Mesenchymal stem cell (in vitro differentiated cells and primary cell): ENCODE data around the gene NCCRP1.

Experiments
- DNase-seq: peaks from one replicate; pipeline ENCODE4 v3.0.0-alpha.2; 2013
- H2AFZ ChIP-seq: one replicate; pipeline ENCODE4 v1.6.1; 2013; ENCODE audit warnings: low read depth, mild to moderate bottlenecking, control low read depth, inconsistent platforms, low read length, moderate library complexity
- H2AK5ac ChIP-seq: 2 replicates; pipeline ENCODE4 v1.6.1; 2013; ENCODE audit warnings: low read length, moderate library complexity, mild to moderate bottlenecking, inconsistent platforms; ENCODE audit not compliant: severe bottlenecking
- H2BK120ac ChIP-seq: one replicate; pipeline ENCODE4 v1.6.1; 2013; ENCODE audit warnings: low read depth, mild to moderate bottlenecking, inconsistent platforms, low read length, moderate library complexity
- H2BK12ac ChIP-seq, 2 experiments: one replicate each; pipeline ENCODE4 v1.6.1; 2013; ENCODE audit warnings: inconsistent platforms in 2 of 2, low read length in 2 of 2, mild to moderate bottlenecking in 2 of 2, moderate library complexity in 2 of 2, control low read depth in 1 of 2
- H2BK15ac ChIP-seq: one replicate; pipeline ENCODE4 v1.6.1; 2013; ENCODE audit warnings: mild to moderate bottlenecking, low read depth, inconsistent platforms; ENCODE audit not compliant: poor library complexity, severe bottlenecking
- H2BK5ac ChIP-seq: 2 replicates; pipeline ENCODE4 v1.6.1; 2013; ENCODE audit warnings: low read depth, mild to moderate bottlenecking, low read length, control low read depth, inconsistent platforms; ENCODE audit not compliant: poor library complexity, severe bottlenecking
- H3K14ac ChIP-seq, 2 experiments: one replicate each; pipeline ENCODE4 v1.6.1; 2013; ENCODE audit warnings: inconsistent platforms in 2 of 2, low read length in 2 of 2, control low read depth in 1 of 2, mild to moderate bottlenecking in 1 of 2, moderate library complexity in 1 of 2
- H3K18ac ChIP-seq, 2 experiments: one replicate each; pipeline ENCODE4 v1.6.1; 2013; ENCODE audit warnings: inconsistent platforms in 2 of 2, low read length in 2 of 2, control low read depth in 1 of 2, low read depth in 1 of 2, mild to moderate bottlenecking in 1 of 2
- H3K23ac ChIP-seq, 2 experiments: one replicate each; pipeline ENCODE4 v1.6.1; 2013; ENCODE audit warnings: inconsistent platforms in 2 of 2, low read length in 2 of 2, mild to moderate bottlenecking in 2 of 2, moderate library complexity in 2 of 2, control low read depth in 1 of 2
- H3K27ac ChIP-seq: 2 replicates; pipeline ENCODE4 v1.5.1; 2013; ENCODE audit warnings: mild to moderate bottlenecking, moderate library complexity, low read length, control low read depth, inconsistent platforms; ENCODE audit not compliant: poor library complexity, severe bottlenecking
- H3K27me3 ChIP-seq, 2 experiments: 2 replicates each; pipeline versions ENCODE4 v1.6.1 to v1.7.0; 2013; ENCODE audit warnings: low read length in 2 of 2, mild to moderate bottlenecking in 2 of 2, moderate library complexity in 2 of 2, control low read depth in 1 of 2, inconsistent platforms in 1 of 2; ENCODE audit not compliant: control insufficient read depth in 1 of 2, insufficient read depth in 1 of 2
- H3K36me3 ChIP-seq, 2 experiments: 2 replicates each; pipeline versions ENCODE4 v1.6.1 to v1.7.0; 2013; ENCODE audit warnings: low read length in 2 of 2, control low read depth in 1 of 2, inconsistent platforms in 1 of 2, low read depth in 1 of 2, mild to moderate bottlenecking in 1 of 2; ENCODE audit not compliant: insufficient read depth in 2 of 2, control insufficient read depth in 1 of 2
- H3K4ac ChIP-seq, 2 experiments: one replicate each; pipeline ENCODE4 v1.6.1; 2013; ENCODE audit warnings: inconsistent platforms in 2 of 2, low read length in 2 of 2, mild to moderate bottlenecking in 2 of 2, moderate library complexity in 2 of 2, control low read depth in 1 of 2, low read depth in 1 of 2
- H3K4me1 ChIP-seq: 2 replicates; pipeline ENCODE4 v1.6.1; 2013; ENCODE audit warnings: low read depth, low read length, control low read depth; ENCODE audit not compliant: control insufficient read depth, insufficient read depth
- H3K4me2 ChIP-seq: 2 replicates; pipeline ENCODE4 v1.6.1; 2013; ENCODE audit warnings: low read length, mild to moderate bottlenecking, inconsistent platforms; ENCODE audit not compliant: poor library complexity, severe bottlenecking
- H3K4me3 ChIP-seq, 2 experiments: 2 replicates each; pipeline versions ENCODE4 v1.5.1 to v1.7.0; 2013; ENCODE audit warnings: low read length in 2 of 2, mild to moderate bottlenecking in 2 of 2, control low read depth in 1 of 2, low read depth in 1 of 2; ENCODE audit not compliant: insufficient read depth in 1 of 2
- H3K79me1 ChIP-seq: replicated peaks from 2 replicates; pipeline ENCODE4 v1.6.1; 2013; ENCODE audit warnings: mild to moderate bottlenecking, control low read depth, low read length, inconsistent platforms; ENCODE audit not compliant: poor library complexity, severe bottlenecking
- H3K9ac ChIP-seq: 2 replicates; pipeline ENCODE4 v1.7.0; 2013; ENCODE audit warnings: mild to moderate bottlenecking, low read length, moderate library complexity
- H3K9me3 ChIP-seq: 2 replicates; pipeline ENCODE4 v1.7.0; 2013; ENCODE audit warnings: mild to moderate bottlenecking, low read length; ENCODE audit not compliant: control insufficient read depth
- H4K8ac ChIP-seq: one replicate; pipeline ENCODE4 v1.6.1; 2013; ENCODE audit warnings: inconsistent platforms, mild to moderate bottlenecking, low read length, moderate library complexity
- H4K91ac ChIP-seq: one replicate; pipeline ENCODE4 v1.6.1; 2013; ENCODE audit warnings: mild to moderate bottlenecking, low read length, inconsistent platforms
- WGBS: methylation state at CpG from one replicate; pipeline ENCODE4 v1.1.7; 2013; ENCODE audit warnings: mixed read lengths; 5-methylcytosine and 5-hydroxymethylcytosine counted together

NCCRP1 gene

DNA sequence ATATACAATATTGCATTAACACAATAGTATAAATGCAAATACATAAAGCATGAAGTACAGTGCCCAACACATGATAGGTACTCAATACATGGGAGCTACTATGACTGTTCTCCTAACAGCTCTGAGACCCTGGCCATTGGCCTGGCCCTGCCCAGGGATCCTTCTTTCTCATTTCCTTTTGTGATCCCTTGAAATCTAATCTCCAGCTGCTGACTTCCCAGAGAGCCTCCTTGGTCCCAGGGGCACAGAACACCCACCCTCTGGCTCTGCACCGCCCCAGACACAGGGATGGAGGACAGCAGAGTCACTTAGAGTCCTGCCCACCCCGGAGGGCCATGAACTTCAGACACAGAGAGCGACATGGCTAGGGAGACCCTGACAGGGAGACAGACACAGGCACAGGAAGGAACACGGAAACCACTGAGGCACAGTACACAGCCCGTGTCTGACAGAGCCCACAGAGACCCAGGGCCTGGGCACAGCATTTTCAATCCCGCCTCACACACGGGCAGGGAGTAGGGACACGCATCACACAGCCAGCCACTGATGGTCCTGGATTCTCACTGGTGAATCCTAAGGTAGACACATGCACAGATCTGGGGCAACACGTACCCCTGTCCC is 11.5 kb downstream of the NCCRP1 start:
- Histone ChIP-seq H2BK120ac (no peak overlapping the region), H3K9ac (no peak overlapping the region), H3K23ac (peak overlapping the region in 1 of 2 experiments; percentile 94), H2BK12ac (no peak overlapping the region), H4K91ac (no peak overlapping the region), H3K36me3 (no peaks in the 10 kb centered on the region), H3K14ac (no peak overlapping the region), H3K4ac (no peak overlapping the region), H2BK5ac (no peak overlapping the region), H3K79me1 (no peaks in the 10 kb centered on the region), H3K4me2 (no peak overlapping the region), H2AFZ (no peak overlapping the region), H3K9me3 (no peaks in the 10 kb centered on the region), H4K8ac (no peak overlapping the region), H3K18ac (no peak overlapping the region), H3K4me3 (no peak overlapping the region), H2AK5ac (no peak overlapping the region), H3K27me3 (peaks cover 37 to 50% of the 10 kb centered on the region in 2 experiments), H3K27ac (no peak overlapping the region), H3K4me1 (peaks cover 1% of the 10 kb centered on the region), H2BK15ac (no peak overlapping the region)
- WGBS, result 80% methylated on average over 9 of the region's 9 CpGs
- DNase-seq, result no peak

- 91% methylated on average over 6 of the region's 7 CpGs for WGBS
Observed at GRCh38 chr19:39209196-39209595, 12.4 kb downstream of the NCCRP1 start.

DNA sequence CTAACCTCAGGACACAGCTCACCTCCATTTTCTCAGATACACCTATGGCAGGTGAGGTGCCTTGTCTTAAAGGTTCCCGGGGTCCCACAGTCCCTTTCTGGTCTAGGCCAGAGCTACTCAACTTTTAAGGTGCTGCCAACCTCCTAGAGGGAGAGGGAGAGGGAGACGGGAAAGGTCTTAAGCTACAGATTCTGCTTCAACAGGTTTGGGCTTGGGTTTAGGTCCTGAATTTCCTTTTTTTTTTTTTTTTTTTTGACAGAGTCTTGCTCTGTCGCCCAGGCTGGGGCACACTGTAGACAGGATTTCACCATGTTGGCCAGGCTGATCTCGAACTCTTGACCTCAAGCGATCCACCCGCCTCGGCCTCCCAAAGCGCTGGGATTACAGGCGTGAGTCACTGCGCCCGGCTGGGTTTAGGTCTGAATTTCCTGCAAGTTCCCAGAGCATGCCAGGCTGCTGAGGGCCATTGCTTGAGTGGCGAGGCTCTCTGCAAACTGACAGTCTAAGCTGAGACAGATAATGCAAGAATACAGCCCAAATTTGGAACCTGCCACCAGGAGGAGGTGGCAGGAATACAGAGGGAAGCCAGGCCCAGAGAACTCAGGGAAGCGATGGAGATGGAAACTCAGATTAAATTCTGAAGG is 15.1 kb downstream of the NCCRP1 start:
- H3K36me3 ChIP-seq, result no peaks in the 10 kb centered on the region
- no peak overlapping the region for H3K4ac ChIP-seq
- H2BK15ac ChIP-seq, result no peak overlapping the region
- H2AFZ ChIP-seq, result no peak overlapping the region
- H2BK12ac ChIP-seq, result no peak overlapping the region
- H4K8ac ChIP-seq, result no peak overlapping the region
- H4K91ac ChIP-seq, result no peak overlapping the region
- peaks cover 1% of the 10 kb centered on the region for H3K4me1 ChIP-seq
- H2AK5ac ChIP-seq, result no peak overlapping the region
- H3K14ac ChIP-seq, result no peak overlapping the region
- no peak overlapping the region for H2BK120ac ChIP-seq
- H2BK5ac ChIP-seq, result no peak overlapping the region
- 70% methylated on average over 13 of the region's 13 CpGs for WGBS
- H3K9ac ChIP-seq, result no peak overlapping the region
- no peak overlapping the region for H3K18ac ChIP-seq
- no peak overlapping the region for H3K4me2 ChIP-seq
- no peak for DNase-seq
- H3K9me3 ChIP-seq, result peaks cover 4% of the 10 kb centered on the region
- H3K4me3 ChIP-seq, result no peak overlapping the region
- H3K23ac ChIP-seq, result no peak overlapping the region
- peaks cover 21 to 33% of the 10 kb centered on the region in 2 experiments for H3K27me3 ChIP-seq
- H3K79me1 ChIP-seq, result no peaks in the 10 kb centered on the region
- no peak overlapping the region for H3K27ac ChIP-seq

More at GRCh38 chr19:39209196-39209595, 12.4 kb downstream of the NCCRP1 start:
- no peak overlapping the region for H3K4ac ChIP-seq
- no peak overlapping the region for H3K18ac ChIP-seq
- no peak overlapping the region for H2AK5ac ChIP-seq
- no peaks in the 10 kb centered on the region for H3K36me3 ChIP-seq
- H2BK15ac ChIP-seq, result no peak overlapping the region
- H3K4me3 ChIP-seq, result no peak overlapping the region
- H4K91ac ChIP-seq, result no peak overlapping the region
- no peaks in the 10 kb centered on the region for H3K79me1 ChIP-seq
- H3K4me1 ChIP-seq, result peaks cover 1% of the 10 kb centered on the region
- no peak overlapping the region for H3K9ac ChIP-seq
- H3K9me3 ChIP-seq, result no peaks in the 10 kb centered on the region
- DNase-seq, result no peak
- no peak overlapping the region for H3K23ac ChIP-seq
- no peak overlapping the region for H2BK12ac ChIP-seq
- no peak overlapping the region for H2BK120ac ChIP-seq
- H3K27me3 ChIP-seq, result peaks cover 30 to 40% of the 10 kb centered on the region in 2 experiments
- no peak overlapping the region for H4K8ac ChIP-seq
- no peak overlapping the region for H2AFZ ChIP-seq
- no peak overlapping the region for H3K27ac ChIP-seq
- no peak overlapping the region for H3K4me2 ChIP-seq
- no peak overlapping the region for H2BK5ac ChIP-seq
- H3K14ac ChIP-seq, result no peak overlapping the region

DNA sequence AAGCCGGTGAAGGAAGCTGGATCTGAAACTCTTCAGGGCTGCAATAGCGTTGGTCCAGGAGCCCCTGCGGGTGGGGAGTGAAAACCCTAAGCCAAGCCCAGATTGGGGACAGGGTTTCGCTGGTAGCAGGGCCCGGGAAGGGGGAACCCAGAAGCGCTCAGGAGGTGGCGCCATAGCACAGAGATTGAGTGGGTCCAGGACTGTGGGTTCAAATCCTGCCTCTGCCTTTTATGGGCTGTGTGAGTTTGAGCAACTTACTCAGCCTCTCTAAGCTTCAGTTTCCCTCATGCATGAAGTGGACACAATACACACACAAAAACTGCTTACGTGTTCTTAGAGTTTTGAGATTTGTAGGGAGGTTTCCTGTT is 15.6 kb downstream of the NCCRP1 start:
- WGBS, result 28% methylated on average over 6 of the region's 8 CpGs
- Histone ChIP-seq H3K36me3 (no peaks in the 10 kb centered on the region), H3K9me3 (peaks cover 9% of the 10 kb centered on the region), H2BK120ac (no peak overlapping the region), H3K4me3 (no peak overlapping the region), H3K14ac (no peak overlapping the region), H3K79me1 (no peaks in the 10 kb centered on the region), H3K18ac (no peak overlapping the region), H2BK15ac (no peak overlapping the region), H2AK5ac (no peak overlapping the region), H2BK5ac (no peak overlapping the region), H3K4me2 (no peak overlapping the region), H3K9ac (no peak overlapping the region), H4K91ac (no peak overlapping the region), H3K4ac (no peak overlapping the region), H3K27me3 (peaks cover 17 to 28% of the 10 kb centered on the region in 2 experiments), H3K27ac (no peak overlapping the region), H2AFZ (no peak overlapping the region), H3K23ac (no peak overlapping the region), H3K4me1 (peaks cover 1% of the 10 kb centered on the region), H2BK12ac (no peak overlapping the region), H4K8ac (no peak overlapping the region)
- peak; percentile 11 for DNase-seq
